GM19238 (cell line): ENCODE results near the gene PLEKHG2.

ENCODE experiments used
- DNase-seq: peaks from one replicate; pipeline ENCODE4 v3.0.0; 2011; ENCODE audit warnings: low spot score; ENCODE audit not compliant: insufficient read length

Gene PLEKHG2

GRCh38 chr19:39384839-39385568 lies 27.5 kb upstream of the PLEKHG2 start:
- DNase-seq = no peak

DNA sequence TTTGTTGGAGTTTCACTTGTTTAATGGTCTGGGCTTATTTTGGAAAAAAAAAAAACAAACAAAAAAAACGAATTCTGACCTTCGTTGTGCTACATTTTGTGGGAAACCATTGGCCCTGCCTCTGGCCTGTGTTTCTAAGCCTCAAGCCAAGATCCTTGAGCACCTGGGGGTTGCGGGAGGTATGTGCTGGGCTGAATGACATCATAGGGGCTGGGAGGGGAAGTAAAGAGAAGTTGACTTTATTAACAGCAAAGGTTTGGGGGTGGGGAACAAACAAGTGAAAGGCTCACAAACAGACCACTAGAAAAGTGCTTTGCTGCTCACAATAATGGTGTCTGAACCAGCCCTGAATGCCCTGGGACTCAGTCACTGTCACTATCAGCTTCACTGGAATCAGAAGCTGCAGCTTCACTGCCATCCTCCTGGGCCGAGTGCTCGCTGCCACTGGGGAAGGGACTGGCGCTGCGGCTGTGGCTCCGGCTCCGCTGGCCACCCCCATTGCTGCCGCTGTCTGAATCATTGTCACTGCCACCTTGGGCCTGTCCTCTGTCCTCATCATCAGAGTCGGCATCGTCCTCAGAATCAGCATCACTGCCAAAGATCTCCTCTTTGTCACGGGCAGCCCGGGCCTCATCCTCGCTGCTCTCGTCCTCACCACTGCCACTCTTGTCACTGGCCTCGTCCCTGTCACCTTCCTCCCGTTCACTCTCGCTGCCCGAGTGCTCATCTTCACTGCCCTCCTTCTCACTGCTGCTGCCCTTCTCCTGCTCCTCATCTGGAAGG lies 26.6 kb upstream of the PLEKHG2 start:
- DNase-seq = no peak

- no peak for DNase-seq
These were observed 25.9 kb upstream of the PLEKHG2 start for GRCh38 chr19:39386557-39386956.

GRCh38 chr19:39388657-39389056 lies 23.8 kb upstream of the PLEKHG2 start:
- no peak for DNase-seq

- no peak for DNase-seq
These were observed 22.6 kb upstream of the PLEKHG2 start for GRCh38 chr19:39389631-39390414.

GRCh38 chr19:39390451-39390750 lies 22.1 kb upstream of the PLEKHG2 start:
- DNase-seq = no peak

- DNase-seq = peak; percentile 98
These were observed 21.6 kb upstream of the PLEKHG2 start, which contains the start of the genes MED29 and PAF1 for GRCh38 chr19:39390751-39391437. TSS of gene MED29 (plus strand) at chr19:39391378. CDS start at chr19:39391423, 45 bp downstream. TSS of gene PAF1 (minus strand) at chr19:39391106. CDS start at chr19:39390864, 242 bp downstream.

DNA sequence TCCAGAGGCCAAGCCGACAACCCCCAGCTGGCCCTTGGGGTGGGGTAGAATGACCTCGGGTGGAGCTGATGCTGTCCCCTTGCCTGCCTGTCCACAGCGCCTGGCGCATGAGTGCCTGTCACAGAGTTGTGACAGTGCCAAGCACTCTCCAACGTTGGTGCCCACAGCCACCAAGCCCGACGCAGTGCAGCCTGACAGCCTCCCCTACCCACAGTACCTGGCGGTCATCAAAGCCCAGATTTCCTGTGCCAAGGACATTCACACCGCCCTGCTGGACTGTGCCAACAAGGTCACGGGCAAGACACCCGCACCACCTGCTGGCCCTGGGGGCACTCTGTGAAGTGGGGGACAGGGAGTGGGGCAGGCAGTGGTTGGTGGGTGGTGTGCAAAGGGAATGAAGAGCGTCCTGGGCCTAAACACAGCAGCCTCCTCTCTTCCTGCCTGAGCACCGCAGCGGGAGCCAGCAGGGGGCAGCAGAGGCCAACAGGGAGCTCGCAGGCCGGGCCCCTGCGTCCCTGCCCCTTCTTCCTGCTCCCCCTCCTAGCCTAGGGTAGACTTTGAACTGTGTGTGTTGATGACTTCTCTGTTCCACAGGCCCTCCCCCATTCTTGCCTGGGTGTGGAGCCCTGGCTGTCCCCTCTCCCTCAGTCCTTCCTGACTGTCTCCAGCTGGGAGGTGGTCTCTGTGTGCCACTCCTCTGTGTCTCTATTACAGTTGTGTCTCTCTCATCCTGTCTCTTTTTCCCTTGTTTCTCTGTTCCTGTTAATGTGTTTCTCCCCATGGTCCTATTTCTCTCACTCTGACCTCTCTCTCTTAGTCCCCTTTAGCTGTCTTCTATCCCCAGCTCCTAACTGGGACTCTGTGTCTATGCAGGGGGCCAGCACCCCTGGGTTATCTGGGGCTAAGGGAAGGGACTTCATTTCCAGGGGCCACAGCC lies 14.8 kb upstream of the PLEKHG2 start:
- DNase-seq = peak; percentile 91

GRCh38 chr19:39398297-39398864 lies 14.1 kb upstream of the PLEKHG2 start:
- DNase-seq = no peak

- no peak for DNase-seq
These were observed 12.8 kb upstream of the PLEKHG2 start for GRCh38 chr19:39399668-39400050.

DNA sequence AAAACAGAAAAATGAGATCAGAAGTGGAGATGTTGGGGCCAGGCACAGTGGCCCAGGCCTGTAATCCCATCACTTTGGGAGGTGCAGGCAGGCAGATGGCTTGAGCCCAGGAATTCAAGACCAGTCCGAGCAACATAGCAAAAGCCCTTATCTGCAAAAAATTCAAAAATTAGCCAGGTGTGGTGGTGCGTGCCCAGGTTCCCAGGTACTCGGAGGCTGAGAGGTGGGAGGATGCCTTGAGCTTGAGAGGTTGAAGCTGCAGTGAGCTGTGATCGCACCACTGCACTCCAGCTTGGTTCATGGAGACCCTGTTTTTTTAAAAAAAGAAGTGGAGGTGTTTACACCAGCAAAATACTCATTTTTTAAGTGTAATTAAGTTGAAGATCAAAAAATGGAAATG lies 12.4 kb upstream of the PLEKHG2 start:
- DNase-seq = no peak

DNA sequence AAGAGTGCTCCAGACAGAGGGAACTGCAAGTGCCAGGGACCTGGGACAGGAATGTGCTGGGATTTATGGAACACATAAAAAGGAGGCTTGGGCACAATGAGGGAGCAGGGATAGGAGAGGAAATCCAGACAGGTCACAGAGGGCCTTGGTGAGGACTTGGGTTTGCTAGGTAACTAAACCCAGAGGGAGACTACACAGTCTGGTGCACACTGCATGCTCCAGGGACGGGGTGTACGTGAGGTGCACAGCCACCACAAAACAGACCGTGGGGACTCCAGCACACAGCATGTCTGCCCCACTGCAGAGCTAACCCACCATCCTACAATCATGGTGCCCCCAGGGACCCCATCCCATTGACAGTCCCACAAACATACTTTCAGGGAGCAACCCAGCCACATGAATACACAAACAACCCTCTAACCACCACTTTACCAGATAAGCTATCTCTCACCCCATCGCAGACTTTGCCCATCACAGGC lies 11.4 kb upstream of the PLEKHG2 start:
- DNase-seq = no peak

GRCh38 chr19:39401549-39402345 lies 10.7 kb upstream of the PLEKHG2 start:
- no peak for DNase-seq

- DNase-seq = peak; percentile 64
These were observed 9.8 kb upstream of the PLEKHG2 start for GRCh38 chr19:39402346-39403300.

GRCh38 chr19:39403331-39404312 lies 8.8 kb upstream of the PLEKHG2 start:
- DNase-seq = peak; percentile 62

DNA sequence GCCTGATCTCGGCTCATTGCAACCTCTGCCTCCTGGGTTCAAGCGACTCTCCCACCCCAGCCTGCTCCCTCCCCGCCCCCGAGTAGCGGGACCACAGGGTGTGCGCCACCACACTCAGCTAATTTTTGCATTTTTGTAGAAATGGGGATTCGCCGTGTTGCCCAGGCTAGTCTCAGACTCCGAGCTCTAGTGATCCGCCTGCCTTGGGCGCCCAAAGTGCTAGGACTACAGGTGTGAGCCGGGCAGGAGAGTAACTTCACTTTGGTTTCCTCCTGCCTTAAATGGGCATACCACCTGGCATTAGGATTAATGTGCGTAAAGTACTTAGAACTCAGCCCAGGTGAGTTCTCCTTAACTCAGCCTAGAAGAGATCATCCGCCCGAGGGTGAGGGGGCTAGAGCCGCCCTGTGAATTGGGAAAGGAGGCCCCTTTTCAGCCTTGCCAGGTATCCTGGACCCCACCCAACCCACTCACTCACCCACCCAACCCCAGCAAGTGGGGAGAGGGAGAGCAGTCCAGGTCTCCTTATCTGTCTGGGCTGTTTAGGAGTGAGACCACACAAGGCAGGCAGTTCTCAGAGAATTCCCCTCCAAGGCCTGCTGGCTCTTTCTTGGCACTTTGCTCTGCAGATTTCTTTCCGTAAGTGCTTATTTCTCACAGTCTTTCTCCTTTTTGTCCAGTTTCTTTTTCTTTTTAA lies 7.1 kb upstream of the PLEKHG2 start:
- DNase-seq = no peak
